ENCODE measurements around the gene MACROD2.

GRCh38 chr20:14189794-14190402 lies 194.6 kb downstream of the MACROD2 start:
- TF ChIP-seq CTCF (IDR thresholded peaks at IDR 0.05), result no peak
- no peak for TF ChIP-seq EP300 (IDR thresholded peaks at IDR 0.05)

Measured in suprapubic skin (tissue), 3 donors.